Suprapubic skin (tissue), 4 donors: Measurements from ENCODE around the gene DNMBP.
"Not testable (repeated sequence)": the region's sequence is repeated elsewhere in the genome, so short reads cannot be mapped to it uniquely, and the experiment has no call there.

ENCODE experiments used
- EP300 ChIP-seq: sonication (generic); formaldehyde crosslinking; IDR thresholded peaks from one replicate; pipeline ENCODE4 v1.6.1; 2017; ENCODE audit warnings: antibody characterized with exemption
- POLR2A ChIP-seq, 2 donors: fragments of 450-650 bp; IDR thresholded peaks; one replicate each; pipeline ENCODE4 v1.6.1; 2017; ENCODE audit warnings: antibody characterized with exemption in 2 of 2, mild to moderate bottlenecking in 2 of 2, moderate library complexity in 2 of 2
- POLR2AphosphoS5 ChIP-seq, 3 donors: sonication (generic); formaldehyde crosslinking; IDR thresholded peaks; one replicate each; pipeline ENCODE4 v1.6.1; 2017; ENCODE audit warnings: antibody characterized with exemption in 3 of 3
- TF ChIP-seq, protein P1 (sequence below), 2 donors: fragments of 200-600 bp in 1 of 2; fragments of 450-650 bp in 1 of 2; sonication (generic) in 1 of 2; IDR thresholded peaks; one replicate each; pipeline ENCODE4 v1.5.1; 2016 to 2019; ENCODE audit warnings: antibody characterized with exemption in 2 of 2, mild to moderate bottlenecking in 1 of 2, moderate library complexity in 1 of 2

DNA sequence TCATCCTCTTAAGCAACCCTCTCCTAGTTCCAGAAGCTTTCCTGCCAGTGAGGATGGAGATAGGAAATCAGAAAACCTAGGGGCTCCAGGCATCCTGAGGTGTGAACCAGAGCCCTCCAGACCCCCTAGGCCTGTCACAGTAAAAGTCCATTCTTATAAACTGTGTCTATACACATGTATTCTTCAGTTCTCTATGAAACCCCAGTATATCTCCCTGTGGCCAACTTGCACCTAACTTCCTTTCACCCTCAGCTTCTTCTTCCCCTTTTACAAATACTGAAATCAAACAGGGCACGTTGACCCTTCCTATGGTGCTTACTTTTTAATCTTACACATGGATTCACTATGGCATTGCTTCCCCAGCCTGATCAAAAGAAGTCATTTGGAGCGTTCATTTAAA lies 168.9 kb downstream of the DNMBP start:
- TF ChIP-seq POLR2A (IDR thresholded peaks at IDR 0.05); POLR2AphosphoS5 (IDR thresholded peaks at IDR 0.05); EP300: not testable (repeated sequence)
- TF ChIP-seq, protein P1, sequence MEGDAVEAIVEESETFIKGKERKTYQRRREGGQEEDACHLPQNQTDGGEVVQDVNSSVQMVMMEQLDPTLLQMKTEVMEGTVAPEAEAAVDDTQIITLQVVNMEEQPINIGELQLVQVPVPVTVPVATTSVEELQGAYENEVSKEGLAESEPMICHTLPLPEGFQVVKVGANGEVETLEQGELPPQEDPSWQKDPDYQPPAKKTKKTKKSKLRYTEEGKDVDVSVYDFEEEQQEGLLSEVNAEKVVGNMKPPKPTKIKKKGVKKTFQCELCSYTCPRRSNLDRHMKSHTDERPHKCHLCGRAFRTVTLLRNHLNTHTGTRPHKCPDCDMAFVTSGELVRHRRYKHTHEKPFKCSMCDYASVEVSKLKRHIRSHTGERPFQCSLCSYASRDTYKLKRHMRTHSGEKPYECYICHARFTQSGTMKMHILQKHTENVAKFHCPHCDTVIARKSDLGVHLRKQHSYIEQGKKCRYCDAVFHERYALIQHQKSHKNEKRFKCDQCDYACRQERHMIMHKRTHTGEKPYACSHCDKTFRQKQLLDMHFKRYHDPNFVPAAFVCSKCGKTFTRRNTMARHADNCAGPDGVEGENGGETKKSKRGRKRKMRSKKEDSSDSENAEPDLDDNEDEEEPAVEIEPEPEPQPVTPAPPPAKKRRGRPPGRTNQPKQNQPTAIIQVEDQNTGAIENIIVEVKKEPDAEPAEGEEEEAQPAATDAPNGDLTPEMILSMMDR (IDR thresholded peaks at IDR 0.05): not testable (repeated sequence)
